Lung (tissue), 12 donors: Measurements from ENCODE around the gene SARS2. TPM values are rescaled to one million over a fixed set of nuclear protein-coding genes. Genes with fewer than 3 reads are reported as not detected.
"Not testable (repeated sequence)": the region's sequence is repeated elsewhere in the genome, so short reads cannot be mapped to it uniquely, and the experiment has no call there.

Experiments
- ATAC-seq: fragments of 200-7000 bp; cut with Tn5 transposase; one replicate; pipeline ENCODE4 v1.9.1; 2020; ENCODE audit warnings: moderate number of reproducible peaks; ENCODE audit not compliant: insufficient read depth, low FRiP score
- DNase-seq, 3 donors: peaks; one replicate each; pipeline ENCODE4 v3.0.0-alpha.2; 2013 to 2017
- H3K27ac ChIP-seq, 2 donors: one replicate each; pipeline ENCODE4 v1.5.1; 2013; ENCODE audit warnings: mild to moderate bottlenecking in 2 of 2, moderate library complexity in 2 of 2, control low read depth in 1 of 2, inconsistent platforms in 1 of 2, low read depth in 1 of 2, low read length in 1 of 2
- H3K27me3 ChIP-seq, 3 donors: one replicate each; pipeline ENCODE4 v1.5.1; 2013; ENCODE audit warnings: low read length in 2 of 3; ENCODE audit not compliant: control insufficient read depth in 3 of 3, insufficient read depth in 3 of 3
- H3K36me3 ChIP-seq, 4 donors: one replicate each; pipeline ENCODE4 v1.5.1; 2013; ENCODE audit warnings: low read length in 4 of 4, mild to moderate bottlenecking in 1 of 4, moderate library complexity in 1 of 4; ENCODE audit not compliant: control insufficient read depth in 4 of 4, insufficient read depth in 4 of 4
- H3K4me1 ChIP-seq, 5 donors: one replicate each; pipeline ENCODE4 v1.5.1; 2013; ENCODE audit warnings: low read length in 5 of 5, mild to moderate bottlenecking in 2 of 5, moderate library complexity in 1 of 5; ENCODE audit not compliant: control insufficient read depth in 5 of 5, insufficient read depth in 5 of 5
- H3K4me3 ChIP-seq: one replicate; pipeline ENCODE4 v1.5.1; 2013; ENCODE audit warnings: mild to moderate bottlenecking, control low read depth, moderate library complexity
- H3K9ac ChIP-seq, 2 donors: one replicate each; pipeline ENCODE4 v1.5.1; 2013; ENCODE audit warnings: low read length in 2 of 2, control low read depth in 1 of 2; ENCODE audit not compliant: insufficient read depth in 1 of 2
- H3K9me3 ChIP-seq, 4 donors: one replicate each; pipeline ENCODE4 v1.5.1; 2013; ENCODE audit warnings: low read length in 3 of 4, mild to moderate bottlenecking in 1 of 4, moderate library complexity in 1 of 4; ENCODE audit not compliant: control insufficient read depth in 4 of 4, insufficient read depth in 3 of 4
- CTCF ChIP-seq: IDR thresholded peaks from 2 replicates; pipeline ENCODE4 v1.5.1; 2012; ENCODE audit warnings: mild to moderate bottlenecking; ENCODE audit errors: control extremely low read depth, extremely low read depth
- WGBS, 2 donors: extraction: QIAGEN DNeasy Blood & Tissue Kit; methylation state at CpG; one replicate each; pipeline ENCODE4 v1.1.7; 2013; 5-methylcytosine and 5-hydroxymethylcytosine counted together
- polyA plus RNA-seq, 2 donors: library from polyadenylated mRNA; stranded (reverse); fragments of 200-250 nt; gene quantifications; one replicate each; pipeline ENCODE4 v1.2.1, GENCODE V29; 2013
- total RNA-seq, 2 donors: library from RNA; depleted of rRNA in 1 of 2; stranded (reverse); fragments of >200 nt in 1 of 2; gene quantifications; one replicate each; pipeline ENCODE4 v1.2.1, GENCODE V29; 2014 to 2021
- donor health status: control.
- donor health status: control.
- donor health status: Bipolar disorder and iron deficiency.
- donor health status: healthy.
- donor health status: DM: yes; HTN: yes; CAD: no.

The SARS2 gene
- total and polyA plus RNA-seq, 4 donors, result 14.3 to 34.6 (median 24.3) TPM

DNA sequence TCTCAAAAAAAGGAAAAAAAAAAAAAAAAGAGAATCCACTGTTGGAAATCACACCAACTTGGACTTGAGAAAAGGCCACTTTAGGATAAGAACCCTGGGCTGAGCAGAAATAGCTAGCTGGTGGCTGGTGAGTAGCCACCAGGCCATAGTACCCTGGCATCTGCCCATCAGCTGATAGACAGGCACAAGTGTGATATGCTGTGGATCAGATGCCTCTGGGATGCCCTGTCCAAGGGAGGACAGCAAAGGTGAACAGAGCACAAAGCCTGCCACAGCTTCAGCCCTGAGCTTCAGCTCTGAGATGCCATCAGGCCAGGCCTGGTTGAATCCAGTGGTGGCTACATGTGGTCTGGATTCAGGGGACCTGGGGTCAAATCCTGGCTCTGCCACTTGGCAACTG is 39.9 kb downstream of the SARS2 start:
- Histone ChIP-seq H3K36me3 (peaks cover 0 to 39% (median 22%) of the 10 kb centered on the region in 4 donors), H3K4me1 (peaks cover 0 to 9% (median 0%) of the 10 kb centered on the region in 5 donors), H3K4me3 (no peak overlapping the region), H3K9ac (no peak overlapping the region), H3K9me3 (peaks cover 0 to 2% (median 0%) of the 10 kb centered on the region in 4 donors), H3K27ac (no peak overlapping the region), H3K27me3 (no peaks in the 10 kb centered on the region)
- no peak for TF ChIP-seq CTCF
- no peak for ATAC-seq
- no peak for DNase-seq

DNA sequence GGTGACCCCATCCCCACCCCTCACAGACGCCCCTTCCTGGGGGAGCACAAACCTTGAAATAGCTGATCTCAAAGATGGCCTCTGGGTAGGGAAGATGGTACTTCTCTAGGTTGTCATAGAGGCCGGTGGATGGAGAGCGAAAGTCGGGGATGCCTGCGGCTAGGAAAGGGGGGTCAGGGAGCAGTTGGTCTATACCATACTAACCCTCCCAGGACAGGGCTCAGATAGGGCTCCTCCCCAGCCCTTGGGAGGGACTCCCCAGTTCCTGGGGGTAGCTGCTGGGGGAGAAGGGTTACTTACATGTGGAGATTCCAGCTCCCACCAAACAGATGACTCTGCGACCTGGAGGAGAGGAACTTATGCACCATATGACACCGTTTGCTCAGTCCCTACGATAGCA is 40.8 kb downstream of the SARS2 start:
- H3K9me3 ChIP-seq, result peaks cover 0 to 2% (median 0%) of the 10 kb centered on the region in 4 donors
- 93 to 96% methylated on average over 8 of the region's 8 CpGs for WGBS, 2 donors
- peaks cover 0 to 38% (median 22%) of the 10 kb centered on the region in 4 donors for H3K36me3 ChIP-seq
- H3K27me3 ChIP-seq, result no peaks in the 10 kb centered on the region
- peaks cover 0 to 6% (median 0%) of the 10 kb centered on the region in 5 donors for H3K4me1 ChIP-seq
- no peak overlapping the region for H3K9ac ChIP-seq
- no peak for ATAC-seq
- no peak overlapping the region for H3K4me3 ChIP-seq
- DNase-seq, result no peak
- no peak for TF ChIP-seq CTCF
- H3K27ac ChIP-seq, result no peak overlapping the region

- H3K9ac ChIP-seq, result no peak overlapping the region
- no peak for DNase-seq
- peaks cover 0 to 2% (median 0%) of the 10 kb centered on the region in 4 donors for H3K9me3 ChIP-seq
- peaks cover 0 to 5% (median 0%) of the 10 kb centered on the region in 5 donors for H3K4me1 ChIP-seq
- H3K27me3 ChIP-seq, result no peaks in the 10 kb centered on the region
- H3K27ac ChIP-seq, result no peak overlapping the region
- TF ChIP-seq CTCF, result no peak
- 95 to 97% methylated on average over 17 of the region's 17 CpGs for WGBS, 2 donors
- no peak for ATAC-seq
- no peak overlapping the region for H3K4me3 ChIP-seq
- H3K36me3 ChIP-seq, result peaks cover 0 to 36% (median 22%) of the 10 kb centered on the region in 4 donors
These were observed 41.7 kb downstream of the SARS2 start for GRCh38 chr19:38888876-38889275.

GRCh38 chr19:38884691-38885090 is 45.9 kb downstream of the SARS2 start:
- not testable (repeated sequence) for H3K9me3 ChIP-seq, DNase-seq, H3K27ac ChIP-seq, H3K4me3 ChIP-seq, ATAC-seq, H3K9ac ChIP-seq, H3K4me1 ChIP-seq, H3K27me3 ChIP-seq
- peaks cover 6 to 38% (median 14%) of the 10 kb centered on the region in 4 donors for H3K36me3 ChIP-seq
- 96 to 97% methylated on average over 3 of the region's 3 CpGs for WGBS, 2 donors
